ENCODE data around the gene SLCO3A1. TPM values are rescaled to one million over a fixed set of nuclear protein-coding genes. Genes with fewer than 3 reads are reported as not detected.

SLCO3A1 gene
- total and polyA plus RNA-seq, 2 donors (not counting 1 experiment from before 2014, with no cell fraction given) = 8.1 to 16.8 TPM

DNA sequence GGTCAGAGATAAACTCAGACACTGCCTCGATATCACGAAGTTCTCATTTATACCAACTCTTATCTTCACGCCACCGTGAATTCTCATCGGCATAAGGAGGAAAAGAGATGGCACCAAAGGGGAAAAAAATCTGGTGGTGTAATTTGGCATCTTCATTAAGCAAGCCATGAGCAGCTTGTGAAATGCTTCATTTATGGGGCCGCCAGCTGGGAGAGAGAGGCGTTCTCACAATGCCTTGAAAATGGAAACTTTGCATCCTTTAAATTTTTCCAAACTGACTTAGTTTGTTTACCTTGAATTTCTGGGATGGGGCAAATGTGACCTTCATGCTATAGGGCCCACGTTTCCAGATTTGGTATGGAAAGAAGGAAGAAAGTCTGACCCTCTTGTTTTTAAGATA, 297.7 kb downstream of the SLCO3A1 start:
- Histone ChIP-seq H3K9ac (ENCODE audit: insufficient read depth, low read length) (no peak overlapping the region), H2AFZ (ENCODE audit: low read length) (no peak overlapping the region), H4K20me1 (ENCODE audit: control insufficient read depth, extremely low read depth, insufficient read depth, low read length) (no peaks in the 10 kb centered on the region), H3K36me3 (ENCODE audit: control insufficient read depth, insufficient read depth, low read length) (no peaks in the 10 kb centered on the region), H3K27me3 (ENCODE audit: control insufficient read depth, insufficient read depth, low read length) (no peaks in the 10 kb centered on the region), H3K4me2 (ENCODE audit: extremely low read depth, insufficient read depth, low read length) (no peak overlapping the region), H3K4me3 (replicated peaks in 1 of 4; ENCODE audit: control extremely low read depth in 1 of 4, insufficient read depth in 1 of 4, low read depth in 3 of 4, low read length in 4 of 4) (no peak overlapping the region), H3K9me3 (ENCODE audit: control insufficient read depth, insufficient read depth, low read depth, low read length) (no peaks in the 10 kb centered on the region), H3K79me2 (ENCODE audit: control insufficient read depth, insufficient read depth, low read length) (no peaks in the 10 kb centered on the region), H3K27ac (ENCODE audit: insufficient read depth, low read length) (no peak overlapping the region), H3K4me1 (ENCODE audit: control insufficient read depth, extremely low read depth, insufficient read depth, low read length) (peaks cover 2% of the 10 kb centered on the region)
- TF ChIP-seq EZH2 (IDR thresholded peaks at IDR 0.05; ENCODE audit: low read length, missing control alignments) = no peak
- DNase-seq (ENCODE audit: low read depth in 2 of 2) = no peak

DNA sequence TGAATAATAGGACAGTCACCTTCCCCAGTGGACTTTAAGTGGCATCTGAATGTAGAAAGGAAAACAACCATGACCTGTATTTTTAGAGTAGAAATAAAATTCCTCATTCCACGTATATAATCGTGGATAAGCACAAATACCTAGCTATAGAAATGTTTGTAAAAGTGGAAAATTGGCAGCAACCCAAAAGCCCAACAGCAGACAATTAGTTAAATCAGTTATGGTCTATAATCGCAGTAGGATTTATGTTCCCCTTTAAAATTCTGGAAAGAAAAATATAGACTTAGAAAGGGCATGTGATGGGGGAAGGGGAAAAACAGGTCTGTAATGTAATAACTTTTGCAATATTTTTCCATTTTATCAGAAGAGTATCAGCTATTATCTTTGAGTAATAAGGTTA, 298.2 kb downstream of the SLCO3A1 start:
- Histone ChIP-seq H3K36me3 (ENCODE audit: control insufficient read depth, insufficient read depth, low read length) (no peaks in the 10 kb centered on the region), H3K27me3 (ENCODE audit: control insufficient read depth, insufficient read depth, low read length) (no peaks in the 10 kb centered on the region), H2AFZ (ENCODE audit: low read length) (no peak overlapping the region), H3K4me2 (ENCODE audit: extremely low read depth, insufficient read depth, low read length) (no peak overlapping the region), H3K4me1 (ENCODE audit: control insufficient read depth, extremely low read depth, insufficient read depth, low read length) (peaks cover 2% of the 10 kb centered on the region), H3K9ac (ENCODE audit: insufficient read depth, low read length) (no peak overlapping the region), H3K79me2 (ENCODE audit: control insufficient read depth, insufficient read depth, low read length) (no peaks in the 10 kb centered on the region), H4K20me1 (ENCODE audit: control insufficient read depth, extremely low read depth, insufficient read depth, low read length) (no peaks in the 10 kb centered on the region), H3K27ac (ENCODE audit: insufficient read depth, low read length) (no peak overlapping the region), H3K4me3 (replicated peaks in 1 of 4; ENCODE audit: control extremely low read depth in 1 of 4, insufficient read depth in 1 of 4, low read depth in 3 of 4, low read length in 4 of 4) (no peak overlapping the region), H3K9me3 (ENCODE audit: control insufficient read depth, insufficient read depth, low read depth, low read length) (no peaks in the 10 kb centered on the region)
- TF ChIP-seq, protein P1, sequence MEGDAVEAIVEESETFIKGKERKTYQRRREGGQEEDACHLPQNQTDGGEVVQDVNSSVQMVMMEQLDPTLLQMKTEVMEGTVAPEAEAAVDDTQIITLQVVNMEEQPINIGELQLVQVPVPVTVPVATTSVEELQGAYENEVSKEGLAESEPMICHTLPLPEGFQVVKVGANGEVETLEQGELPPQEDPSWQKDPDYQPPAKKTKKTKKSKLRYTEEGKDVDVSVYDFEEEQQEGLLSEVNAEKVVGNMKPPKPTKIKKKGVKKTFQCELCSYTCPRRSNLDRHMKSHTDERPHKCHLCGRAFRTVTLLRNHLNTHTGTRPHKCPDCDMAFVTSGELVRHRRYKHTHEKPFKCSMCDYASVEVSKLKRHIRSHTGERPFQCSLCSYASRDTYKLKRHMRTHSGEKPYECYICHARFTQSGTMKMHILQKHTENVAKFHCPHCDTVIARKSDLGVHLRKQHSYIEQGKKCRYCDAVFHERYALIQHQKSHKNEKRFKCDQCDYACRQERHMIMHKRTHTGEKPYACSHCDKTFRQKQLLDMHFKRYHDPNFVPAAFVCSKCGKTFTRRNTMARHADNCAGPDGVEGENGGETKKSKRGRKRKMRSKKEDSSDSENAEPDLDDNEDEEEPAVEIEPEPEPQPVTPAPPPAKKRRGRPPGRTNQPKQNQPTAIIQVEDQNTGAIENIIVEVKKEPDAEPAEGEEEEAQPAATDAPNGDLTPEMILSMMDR (conservative IDR thresholded peaks at IDR 0.05 in 1 of 2, IDR thresholded peaks at IDR 0.05 in 1 of 2; ENCODE audit: low read depth in 1 of 2, low read length in 2 of 2) = no peak
- no peak for TF ChIP-seq EZH2 (IDR thresholded peaks at IDR 0.05; ENCODE audit: low read length, missing control alignments)
- no peak for DNase-seq (ENCODE audit: low read depth in 2 of 2)

DNA sequence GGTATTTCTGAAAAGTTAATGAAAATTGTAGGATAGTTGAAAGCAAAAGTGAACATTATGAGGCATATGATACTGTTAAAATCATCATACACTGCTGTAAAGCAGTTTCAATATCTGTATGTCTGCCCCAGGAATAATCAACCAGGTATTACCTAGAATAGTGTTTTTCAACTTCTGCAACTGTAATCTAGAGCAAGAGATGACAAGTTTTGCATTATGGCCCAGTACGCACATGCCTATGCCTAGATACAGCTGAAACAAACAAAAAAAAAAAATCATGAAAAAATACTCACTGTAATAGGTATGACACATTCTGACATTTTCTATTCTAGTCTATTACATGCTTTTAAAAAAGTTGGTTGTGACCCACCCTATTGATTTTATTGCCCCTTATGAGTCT, 299.5 kb downstream of the SLCO3A1 start:
- no peaks in the 10 kb centered on the region for H3K79me2 ChIP-seq (ENCODE audit: control insufficient read depth, insufficient read depth, low read length)
- H3K4me3 ChIP-seq (replicated peaks in 1 of 4; ENCODE audit: control extremely low read depth in 1 of 4, insufficient read depth in 1 of 4, low read depth in 3 of 4, low read length in 4 of 4) = no peak overlapping the region
- no peak overlapping the region for H2AFZ ChIP-seq (ENCODE audit: low read length)
- no peak overlapping the region for H3K4me2 ChIP-seq (ENCODE audit: extremely low read depth, insufficient read depth, low read length)
- H3K36me3 ChIP-seq (ENCODE audit: control insufficient read depth, insufficient read depth, low read length) = no peaks in the 10 kb centered on the region
- H3K27ac ChIP-seq (ENCODE audit: insufficient read depth, low read length) = no peak overlapping the region
- no peaks in the 10 kb centered on the region for H4K20me1 ChIP-seq (ENCODE audit: control insufficient read depth, extremely low read depth, insufficient read depth, low read length)
- no peaks in the 10 kb centered on the region for H3K9me3 ChIP-seq (ENCODE audit: control insufficient read depth, insufficient read depth, low read depth, low read length)
- H3K9ac ChIP-seq (ENCODE audit: insufficient read depth, low read length) = no peak overlapping the region
- DNase-seq (ENCODE audit: low read depth in 2 of 2) = no peak
- H3K27me3 ChIP-seq (ENCODE audit: control insufficient read depth, insufficient read depth, low read length) = no peaks in the 10 kb centered on the region
- peaks cover 2% of the 10 kb centered on the region for H3K4me1 ChIP-seq (ENCODE audit: control insufficient read depth, extremely low read depth, insufficient read depth, low read length)
- TF ChIP-seq, protein P1 (conservative IDR thresholded peaks at IDR 0.05 in 1 of 2, IDR thresholded peaks at IDR 0.05 in 1 of 2; ENCODE audit: low read depth in 1 of 2, low read length in 2 of 2) = no peak
- TF ChIP-seq EZH2 (IDR thresholded peaks at IDR 0.05; ENCODE audit: low read length, missing control alignments) = no peak
